ENCODE results near the gene DIDO1.
A peak's percentile ranks its signal among the peaks of the same experiment; 100 is the strongest.

The DIDO1 gene

GRCh38 chr20:62832212-62832922, 93.9 kb downstream of the DIDO1 start:
- DNase-seq = peak; percentile 63 to 71

GRCh38 chr20:62831854-62832211, 94.5 kb downstream of the DIDO1 start:
- no peak for DNase-seq

GRCh38 chr20:62831361-62831788, 94.9 kb downstream of the DIDO1 start:
- DNase-seq = no peak

- DNase-seq = no peak
Observed at GRCh38 chr20:62830821-62831220, 95.5 kb downstream of the DIDO1 start.

- DNase-seq = no peak
Observed at GRCh38 chr20:62830251-62830650, 96.1 kb downstream of the DIDO1 start.

GRCh38 chr20:62829231-62830230, 96.8 kb downstream of the DIDO1 start:
- DNase-seq = no peak

- no peak for DNase-seq
Observed at GRCh38 chr20:62828511-62829230, 97.6 kb downstream of the DIDO1 start.

- DNase-seq = no peak
Observed at GRCh38 chr20:62828051-62828450, 98.3 kb downstream of the DIDO1 start.

Data from Kasumi-1 (cell line).